ENCODE measurements around the gene DLGAP4.

Gene DLGAP4

DNA sequence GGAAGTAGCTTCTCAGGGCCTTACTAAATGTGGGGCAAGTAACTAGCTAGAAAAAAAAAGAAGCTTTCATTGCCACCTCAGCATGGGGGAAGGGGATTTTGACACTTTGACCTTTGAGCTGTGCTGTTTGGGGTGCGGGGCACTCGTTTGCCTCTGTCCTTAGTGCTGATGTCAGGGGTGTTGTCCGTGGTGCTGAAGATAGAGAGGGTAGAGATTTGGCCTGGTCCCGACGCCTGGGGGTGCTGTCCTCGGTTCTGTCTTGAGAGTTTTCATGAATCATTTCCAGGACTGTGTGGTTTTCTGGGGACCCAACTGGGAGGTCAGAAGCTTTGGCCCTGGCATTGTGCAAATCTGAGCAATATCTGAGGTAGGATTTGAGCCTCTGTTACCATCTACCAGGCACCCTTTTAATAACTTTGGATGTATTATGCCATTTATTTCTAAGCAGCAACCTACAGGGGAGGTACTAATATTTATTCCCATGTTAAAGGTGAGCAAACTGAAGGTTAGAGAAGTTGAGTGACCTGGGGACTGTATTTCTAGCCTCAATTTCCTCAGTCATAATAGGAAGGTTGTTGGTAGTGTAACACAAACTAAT is 78.0 kb downstream of the DLGAP4 start:
- no peak for DNase-seq (ENCODE audit: low spot score)

DNA sequence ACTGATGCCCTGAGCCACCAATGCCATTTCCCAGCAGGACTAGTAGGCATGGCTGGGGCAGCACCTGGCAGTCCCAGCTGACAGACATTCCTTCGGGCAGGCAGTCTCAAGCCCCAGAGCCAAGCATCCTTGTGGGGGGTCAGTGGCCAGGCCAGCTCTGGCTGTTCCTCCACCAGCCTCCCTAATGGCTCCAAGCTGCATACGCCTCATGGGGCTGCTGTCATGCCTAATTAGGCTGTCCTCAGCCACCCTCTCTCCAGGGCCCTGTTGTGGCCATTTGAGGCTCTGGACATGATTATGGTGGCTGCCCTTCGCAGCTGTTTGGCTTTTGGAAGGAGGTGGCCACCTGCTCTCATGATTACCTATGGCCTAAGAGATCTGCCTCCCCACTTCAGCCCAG is 79.4 kb downstream of the DLGAP4 start:
- DNase-seq (ENCODE audit: low spot score), result no peak

- DNase-seq (ENCODE audit: low spot score), result no peak
Observed at GRCh38 chr20:36386236-36386635, 80.1 kb downstream of the DLGAP4 start.

- DNase-seq (ENCODE audit: low spot score), result no peak
Observed at GRCh38 chr20:36390269-36390668, 84.1 kb downstream of the DLGAP4 start.

DNA sequence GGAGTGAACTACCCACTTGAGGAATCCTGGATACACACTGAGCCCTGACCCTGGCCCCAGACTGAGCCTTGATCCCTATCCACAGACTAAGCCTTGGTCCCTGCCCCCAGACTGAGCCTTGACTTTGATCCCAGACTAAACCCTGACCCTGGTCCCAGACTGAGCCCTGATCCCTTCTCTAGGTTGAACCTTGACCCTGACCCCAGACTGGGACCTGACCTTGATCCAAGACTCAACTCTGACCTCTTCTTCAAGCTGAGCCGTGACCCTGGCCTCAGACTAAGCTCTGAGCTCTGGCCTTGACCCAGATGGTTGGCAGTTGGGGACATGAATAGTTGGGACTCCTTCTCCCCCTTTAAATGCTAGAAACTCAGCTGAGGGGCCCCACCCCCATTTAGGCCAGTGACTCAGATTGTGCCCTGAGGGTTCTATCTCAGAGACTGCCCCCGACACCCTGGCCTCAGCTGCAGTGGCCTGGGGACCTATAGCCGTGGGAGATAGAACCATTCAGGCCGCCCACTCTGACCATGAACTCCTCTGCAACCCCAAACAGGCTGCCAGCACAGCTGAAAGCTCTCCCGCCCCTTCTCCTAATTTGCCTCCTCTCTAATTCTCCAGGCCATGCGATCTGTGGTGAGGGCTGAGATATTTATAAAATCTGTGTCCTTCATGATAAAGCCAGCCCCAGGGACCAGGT is 84.7 kb downstream of the DLGAP4 start:
- DNase-seq (ENCODE audit: low spot score), result no peak

GRCh38 chr20:36391456-36391855 is 85.3 kb downstream of the DLGAP4 start:
- DNase-seq (ENCODE audit: low spot score), result no peak

DNA sequence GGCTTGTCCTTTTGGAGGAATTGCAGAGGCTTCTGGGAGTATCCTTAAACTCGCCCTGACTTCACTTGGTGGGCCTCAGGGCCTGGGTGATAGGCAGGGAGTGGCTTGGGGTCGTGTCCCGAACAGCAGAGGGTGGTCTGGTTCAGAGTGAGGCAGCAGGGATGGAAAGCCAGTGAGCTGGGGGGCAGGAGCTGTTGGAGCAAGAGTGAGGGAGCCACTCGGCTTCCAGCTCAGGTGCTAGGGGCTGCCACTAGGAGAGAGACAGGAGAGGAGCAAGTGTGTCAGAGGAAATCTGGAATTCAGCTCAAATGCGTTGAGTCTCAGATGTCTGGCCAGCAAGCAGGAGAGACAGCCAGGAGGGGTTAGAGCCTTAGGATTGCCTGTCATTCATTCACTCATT is 85.8 kb downstream of the DLGAP4 start:
- no peak for DNase-seq (ENCODE audit: low spot score)

- DNase-seq (ENCODE audit: low spot score), result no peak
Observed at GRCh38 chr20:36392989-36393388, 86.8 kb downstream of the DLGAP4 start.

- no peak for DNase-seq (ENCODE audit: low spot score)
Observed at GRCh38 chr20:36394340-36394965, 88.3 kb downstream of the DLGAP4 start.

DNA sequence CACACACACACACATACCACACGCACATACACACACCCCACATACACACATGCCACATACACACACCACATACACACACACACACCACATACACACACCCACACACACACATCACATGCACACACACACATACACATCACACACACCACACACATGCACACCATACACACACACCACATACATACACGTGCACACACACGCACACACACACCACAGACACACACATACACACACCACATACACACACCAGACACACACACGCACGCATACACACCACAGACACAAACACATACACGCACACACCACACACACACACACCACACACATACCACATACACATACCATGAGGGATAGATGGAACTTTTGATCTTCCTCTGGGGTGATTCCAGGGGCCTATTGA is 90.2 kb downstream of the DLGAP4 start:
- no peak for DNase-seq (ENCODE audit: low spot score)

DNA sequence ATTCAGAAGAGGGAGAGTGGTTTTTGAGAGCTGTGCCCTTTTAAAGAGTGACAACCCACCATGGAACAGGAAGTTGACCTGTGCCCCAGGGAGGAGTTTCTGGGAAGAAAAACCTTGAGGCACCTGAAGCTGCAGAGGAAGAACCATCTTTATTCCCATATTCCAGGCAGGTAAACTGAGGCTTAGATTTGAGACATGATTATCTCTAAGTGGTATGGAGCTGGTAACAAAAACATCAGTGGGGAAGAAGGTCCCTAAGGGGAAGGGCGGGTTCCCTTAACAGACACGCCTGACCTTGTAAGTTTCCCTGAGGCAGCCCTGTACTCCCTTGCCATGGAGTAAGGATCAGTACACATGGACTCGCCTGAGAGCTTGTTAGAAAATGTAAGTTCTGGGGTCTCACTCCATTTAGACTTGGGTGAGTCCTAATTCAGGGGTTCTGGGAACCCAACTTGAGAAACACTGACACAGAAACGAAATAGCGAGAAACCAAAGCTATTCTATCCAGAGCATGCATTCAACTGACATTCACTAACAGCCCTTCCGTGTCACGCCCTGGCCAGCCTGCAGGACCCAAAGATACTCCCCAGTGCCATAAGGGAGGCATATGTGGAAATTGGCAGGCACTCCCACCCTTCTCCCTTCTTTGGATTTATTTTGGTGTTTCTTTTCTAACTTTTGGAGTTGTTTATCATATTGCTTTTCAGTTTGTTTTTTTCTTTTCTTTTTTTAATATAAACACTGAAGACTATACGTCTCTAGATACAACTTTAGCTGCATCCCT is 90.9 kb downstream of the DLGAP4 start:
- no peak for DNase-seq (ENCODE audit: low spot score)

GRCh38 chr20:36398515-36398914 is 92.4 kb downstream of the DLGAP4 start:
- DNase-seq (ENCODE audit: low spot score), result no peak

DNA sequence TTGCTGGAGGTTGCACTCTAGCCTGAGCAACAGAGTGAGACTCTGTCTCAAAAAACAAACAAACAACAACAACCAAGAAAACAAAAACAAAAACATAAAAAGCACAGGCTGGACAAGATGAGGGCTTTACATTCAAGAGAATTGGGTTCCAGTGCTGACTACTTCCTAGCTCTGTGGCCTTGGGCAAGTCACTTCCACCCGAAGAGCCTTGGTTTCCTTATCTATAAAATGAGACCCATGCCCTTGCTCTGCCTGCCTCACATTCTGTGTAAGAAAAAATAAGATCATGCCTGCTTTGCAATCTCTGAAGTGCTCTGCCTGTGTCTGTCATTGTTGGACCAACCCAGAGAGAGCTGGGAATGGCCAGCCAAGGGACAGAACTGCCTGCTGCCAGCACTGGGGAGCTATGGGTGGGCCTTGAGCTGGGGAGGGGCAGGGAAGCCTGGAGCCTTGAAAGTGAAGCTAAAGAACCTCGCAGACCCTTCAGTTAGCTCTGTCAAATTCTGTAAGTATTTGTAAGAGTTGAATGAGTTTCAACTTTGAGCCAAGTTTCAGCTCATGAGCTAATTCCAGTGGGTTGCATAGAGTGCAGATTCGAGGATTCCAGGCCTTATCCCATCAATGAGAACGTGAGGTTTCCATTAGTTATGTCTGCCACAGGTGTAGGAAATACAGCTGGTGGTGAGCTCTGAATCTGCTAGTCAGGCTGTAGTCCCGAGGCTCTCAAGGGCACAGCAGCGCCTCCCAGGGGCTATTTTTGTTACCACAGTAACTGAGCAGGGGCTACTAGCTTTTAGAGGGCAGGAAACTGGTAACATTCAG is 93.2 kb downstream of the DLGAP4 start:
- DNase-seq (ENCODE audit: low spot score), result no peak

GRCh38 chr20:36399969-36400545 is 93.9 kb downstream of the DLGAP4 start:
- DNase-seq (ENCODE audit: low spot score), result no peak

DNA sequence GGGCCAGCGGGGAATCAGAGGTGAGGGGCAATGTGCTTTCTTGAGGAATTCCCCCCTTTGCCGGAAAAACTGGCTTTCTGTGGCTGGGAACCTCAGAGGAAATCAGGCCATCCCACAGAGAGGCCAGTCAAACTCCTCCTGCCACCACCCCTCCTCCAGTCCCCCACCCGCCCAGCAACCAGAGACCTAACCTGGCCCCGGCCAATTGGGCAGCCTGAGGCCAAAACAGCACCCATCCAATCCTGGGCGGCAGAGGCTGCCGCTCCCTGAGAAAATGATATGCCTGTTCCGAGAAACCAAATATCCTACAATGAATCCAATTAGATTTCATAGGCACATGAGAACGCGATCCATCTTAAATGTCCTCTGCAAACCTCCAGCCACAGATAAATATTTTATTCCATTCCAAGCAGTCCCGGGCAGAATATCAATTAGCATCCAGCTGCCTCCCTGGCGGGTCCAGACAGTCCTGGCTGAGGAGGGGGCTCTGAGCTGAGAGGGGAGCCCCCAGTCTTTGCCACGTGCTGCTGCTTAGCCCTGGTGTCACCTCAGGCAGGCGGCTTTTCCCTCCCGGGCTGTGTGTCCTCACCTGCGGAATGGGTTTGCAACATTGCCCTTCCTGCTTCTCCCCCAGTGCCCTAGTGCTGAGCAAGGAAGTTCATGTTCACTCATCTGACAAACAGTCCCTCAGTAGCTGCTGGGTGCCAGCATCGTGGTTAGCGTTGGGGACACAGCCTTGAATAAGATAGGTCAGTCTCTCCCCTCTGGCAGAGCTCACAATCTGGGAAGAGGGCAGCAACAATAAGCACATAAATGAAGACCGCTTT is 95.0 kb downstream of the DLGAP4 start:
- no peak for DNase-seq (ENCODE audit: low spot score)

- DNase-seq (ENCODE audit: low spot score), result no peak
Observed at GRCh38 chr20:36402708-36403107, 96.6 kb downstream of the DLGAP4 start.

DNA sequence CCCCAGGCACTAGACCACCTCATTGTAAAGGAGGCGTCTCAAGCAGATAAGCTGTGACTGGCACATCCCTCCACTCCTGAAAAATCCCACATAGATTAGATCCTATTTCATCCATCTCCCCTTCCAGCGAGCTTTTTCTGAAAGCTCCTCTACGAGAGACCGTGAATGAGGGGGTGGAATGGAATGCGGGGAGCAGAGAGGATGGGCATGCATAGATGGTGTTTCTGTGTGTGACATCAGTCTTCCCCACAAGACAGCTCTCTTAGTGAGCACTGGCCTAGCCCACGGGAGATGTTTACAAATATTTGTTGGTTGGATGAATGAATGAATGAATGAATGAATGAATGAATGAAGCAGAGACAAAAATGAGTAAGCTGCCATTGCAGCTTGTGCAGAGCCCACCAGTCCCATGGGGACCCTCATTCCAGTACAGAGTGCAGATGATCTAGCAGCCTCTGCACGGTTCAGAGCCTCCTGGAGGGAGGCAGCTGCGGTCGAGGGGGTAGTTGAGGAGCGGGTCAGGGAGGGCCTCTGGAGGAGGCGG is 98.4 kb downstream of the DLGAP4 start:
- no peak for DNase-seq (ENCODE audit: low spot score)

GRCh38 chr20:36405255-36405654 is 99.1 kb downstream of the DLGAP4 start:
- DNase-seq (ENCODE audit: low spot score), result no peak

- no peak for DNase-seq (ENCODE audit: low spot score)
Observed at GRCh38 chr20:36407199-36407733, 101.1 kb downstream of the DLGAP4 start.

DNA sequence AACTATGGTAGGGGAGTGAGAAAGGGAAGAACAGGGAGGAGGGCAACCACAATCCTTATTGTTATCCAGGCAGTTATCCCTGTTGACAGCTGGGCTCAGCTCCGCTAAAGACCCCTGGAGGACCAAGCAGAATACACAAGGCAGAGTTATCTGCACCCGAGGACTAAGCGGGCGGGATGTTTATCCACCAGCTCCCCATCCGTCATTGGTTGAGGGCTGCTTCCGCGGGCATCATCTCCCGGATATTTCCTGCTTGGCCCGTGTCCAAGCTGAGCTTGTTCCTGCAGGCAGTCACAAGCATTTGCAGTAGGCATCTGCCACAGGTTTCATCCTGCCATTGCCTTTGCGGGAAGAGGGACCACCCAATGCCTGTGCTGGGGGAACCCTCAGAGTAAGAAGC is 102.1 kb downstream of the DLGAP4 start:
- no peak for DNase-seq (ENCODE audit: low spot score)
